ENCODE measurements around the gene SASH1.

Gene SASH1

DNA sequence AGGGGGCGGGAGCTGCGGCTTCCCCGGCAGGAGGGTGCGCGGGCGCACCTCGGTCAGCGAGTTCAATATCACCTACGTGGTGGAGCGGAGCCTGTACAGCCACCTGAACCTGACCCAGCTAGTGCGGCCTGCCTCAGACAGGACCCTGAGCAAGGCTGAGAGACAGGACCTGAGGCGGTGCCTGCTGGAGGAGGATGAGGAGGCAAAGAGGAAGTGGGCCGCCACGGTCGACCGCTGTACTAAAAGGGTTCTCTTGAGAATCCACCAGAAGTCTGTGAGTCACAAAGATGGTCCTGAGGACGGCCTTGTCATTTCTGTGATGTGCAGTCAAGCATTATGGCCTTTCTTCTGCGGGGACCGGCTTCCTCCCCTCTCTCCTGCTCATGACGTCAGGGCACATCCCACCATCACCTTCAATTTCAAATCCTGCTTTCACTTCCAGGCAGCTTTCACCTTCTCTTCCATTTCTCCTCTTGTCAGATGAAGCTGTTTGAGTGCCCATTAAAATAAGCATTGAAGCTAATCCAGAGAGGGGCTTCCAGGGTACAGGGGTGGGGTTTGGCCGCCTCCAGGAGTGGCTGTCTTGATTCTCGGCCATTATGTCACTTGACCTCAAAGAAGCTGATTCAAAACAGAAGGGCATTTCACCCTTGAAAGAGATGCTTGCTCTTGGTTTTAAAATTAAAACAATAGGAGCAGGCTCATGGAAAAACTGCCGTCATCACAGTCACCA is 177.6 kb downstream of the SASH1 start:
- DNase-seq (ENCODE audit: low read depth, low spot score), result no peak

DNA sequence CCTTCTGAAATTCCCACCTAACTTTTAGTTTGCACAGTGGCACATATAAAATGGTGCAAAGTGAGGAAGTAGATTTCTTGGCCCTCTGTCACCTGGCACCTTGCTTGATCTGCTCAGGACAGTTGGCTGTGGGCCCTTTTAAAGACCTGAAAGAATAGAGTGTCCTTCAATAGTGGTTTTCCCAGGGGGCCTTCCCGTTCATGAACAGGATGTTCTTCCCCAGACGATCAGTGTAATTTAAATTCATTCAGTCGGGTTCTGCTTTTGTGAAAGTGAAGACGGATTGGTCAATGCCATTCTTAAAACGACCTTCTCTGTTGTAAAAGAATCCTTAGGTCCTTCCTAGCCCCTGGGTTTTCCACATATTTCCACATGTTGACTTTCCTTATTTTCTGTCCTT is 178.5 kb downstream of the SASH1 start:
- DNase-seq (ENCODE audit: low read depth, low spot score), result no peak

DNA sequence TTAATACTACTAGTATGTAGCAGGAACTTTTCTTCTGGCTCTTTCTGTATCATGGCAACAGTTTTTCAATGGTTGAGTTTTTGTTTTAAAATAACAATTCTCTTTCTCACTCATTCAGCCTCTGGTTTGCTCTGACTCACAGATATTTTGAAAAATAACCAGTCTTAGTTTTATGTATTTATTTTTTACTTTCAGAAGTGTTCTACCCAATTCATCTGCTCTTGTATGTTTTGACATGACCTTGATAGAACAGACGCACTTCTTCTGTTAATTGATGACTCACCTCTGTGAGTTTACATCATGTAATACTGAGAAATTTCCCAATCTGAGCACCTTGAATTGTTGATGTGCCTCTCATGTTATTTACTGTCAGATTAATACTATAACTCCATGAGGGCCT is 178.9 kb downstream of the SASH1 start:
- DNase-seq (ENCODE audit: low read depth, low spot score), result no peak

DNA sequence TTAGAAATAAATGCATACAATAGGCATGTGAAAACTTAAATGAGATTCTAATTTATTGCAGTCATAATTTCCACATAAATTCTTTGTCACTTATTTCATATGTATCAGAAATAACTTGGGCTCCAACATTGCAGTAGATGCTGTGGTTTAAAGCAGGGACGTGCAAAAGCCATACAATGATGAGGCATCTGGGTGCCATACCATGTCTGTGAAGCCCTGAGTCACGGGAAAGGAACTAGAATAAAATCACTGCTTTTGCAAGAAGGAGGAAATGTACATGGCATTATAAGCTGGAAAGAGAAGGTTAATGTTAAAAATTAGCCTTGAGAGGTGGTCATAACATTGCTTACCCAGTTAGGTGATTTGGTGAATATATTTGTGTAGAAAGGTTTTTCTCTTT is 180.4 kb downstream of the SASH1 start:
- DNase-seq (ENCODE audit: low read depth, low spot score), result no peak

DNA sequence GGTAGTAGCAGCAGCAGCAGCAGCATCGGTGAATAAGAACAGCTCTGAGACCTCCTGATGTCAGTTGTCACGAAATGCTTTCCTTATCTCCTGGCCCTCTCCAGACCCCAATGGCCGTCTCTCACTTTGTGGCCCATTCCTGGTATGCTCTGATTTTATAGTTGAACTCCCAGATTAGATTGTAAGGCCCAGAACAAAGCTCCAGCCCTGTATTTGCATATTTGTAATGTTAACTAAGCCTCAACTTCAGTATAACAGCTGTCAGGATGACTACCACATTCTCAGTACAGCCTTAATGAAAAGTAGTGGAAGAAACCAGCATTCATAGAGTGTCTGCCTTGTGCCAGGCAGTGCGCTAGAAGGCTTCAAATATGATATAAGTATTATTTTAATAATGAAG is 180.9 kb downstream of the SASH1 start:
- no peak for DNase-seq (ENCODE audit: low read depth, low spot score)

DNA sequence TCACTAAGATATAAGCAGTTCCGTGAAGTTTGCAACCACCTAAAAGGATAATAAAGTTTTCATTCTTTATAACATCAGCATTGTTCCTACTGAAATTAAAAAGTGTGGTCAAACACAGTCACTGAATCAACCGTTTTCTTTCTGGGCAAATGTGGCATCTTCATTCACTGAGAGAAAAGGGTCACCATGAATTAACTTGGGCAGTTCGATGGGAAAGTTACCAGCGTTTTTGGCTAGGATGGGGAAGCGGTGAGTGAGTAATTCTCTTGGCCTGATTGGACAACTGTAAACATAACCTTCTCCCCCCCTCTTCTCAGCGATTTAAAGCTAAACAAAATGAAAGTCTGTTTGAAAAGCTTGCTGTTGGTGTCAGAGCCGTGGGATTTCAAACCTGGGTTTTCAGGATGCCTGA is 181.8 kb downstream of the SASH1 start:
- DNase-seq (ENCODE audit: low read depth, low spot score), result no peak

DNA sequence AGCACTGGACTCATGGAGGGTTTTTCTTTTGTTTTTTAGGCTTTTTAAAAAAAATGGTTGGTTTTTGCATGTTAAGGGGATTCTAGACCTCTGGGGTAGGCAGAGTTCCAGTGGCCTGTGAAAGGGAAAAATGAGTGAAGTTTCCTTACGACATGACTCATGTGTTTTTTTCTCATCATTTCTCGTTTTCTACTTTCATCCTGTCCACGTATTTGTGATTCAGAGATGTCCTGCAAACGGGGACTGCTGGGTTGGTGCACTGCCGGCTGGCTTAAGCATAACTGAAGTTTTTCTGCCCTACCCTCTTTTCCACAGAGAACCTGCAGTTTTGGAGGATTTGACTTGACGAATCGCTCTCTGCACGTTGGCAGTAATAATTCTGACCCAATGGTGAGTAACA is 182.3 kb downstream of the SASH1 start:
- DNase-seq (ENCODE audit: low read depth, low spot score), result no peak

DNA sequence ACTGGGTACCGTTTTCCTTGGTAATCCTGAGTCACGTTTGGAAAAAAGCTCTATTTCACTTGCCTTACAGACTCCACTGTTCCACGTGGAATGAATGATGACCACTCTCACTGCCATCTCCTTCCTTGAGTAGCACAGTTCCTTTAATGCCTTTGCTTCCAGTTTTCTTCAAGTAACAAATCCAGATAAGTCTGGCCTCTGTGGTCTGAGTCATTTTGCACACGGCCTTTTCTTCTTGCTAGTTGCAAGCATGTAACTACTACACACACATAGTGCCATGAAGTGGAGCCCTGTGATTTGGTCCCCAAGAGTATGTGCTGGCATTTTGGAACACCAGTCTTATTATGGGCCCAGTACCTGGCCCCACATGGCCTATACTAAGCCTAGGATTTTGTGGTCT is 182.8 kb downstream of the SASH1 start:
- no peak for DNase-seq (ENCODE audit: low read depth, low spot score)

DNA sequence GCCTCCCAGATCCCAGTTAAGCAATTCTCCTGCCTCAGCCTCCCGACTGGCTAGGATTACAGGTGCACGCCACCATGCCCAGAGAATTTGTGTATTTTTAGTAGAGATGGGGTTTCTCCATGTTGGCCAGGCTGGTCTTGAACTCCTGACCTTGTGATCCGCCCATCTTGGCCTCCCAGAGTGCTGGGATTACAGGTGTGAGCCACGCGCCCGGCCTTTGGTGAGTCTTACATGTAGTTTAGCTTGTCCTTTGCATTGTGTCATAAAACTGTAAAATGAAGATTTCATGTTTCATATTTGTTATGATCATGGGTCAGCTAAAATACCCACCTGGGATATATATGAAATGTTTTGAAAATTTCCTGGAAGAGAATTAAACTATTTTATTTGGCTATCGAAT is 183.5 kb downstream of the SASH1 start:
- no peak for DNase-seq (ENCODE audit: low read depth, low spot score)

DNA sequence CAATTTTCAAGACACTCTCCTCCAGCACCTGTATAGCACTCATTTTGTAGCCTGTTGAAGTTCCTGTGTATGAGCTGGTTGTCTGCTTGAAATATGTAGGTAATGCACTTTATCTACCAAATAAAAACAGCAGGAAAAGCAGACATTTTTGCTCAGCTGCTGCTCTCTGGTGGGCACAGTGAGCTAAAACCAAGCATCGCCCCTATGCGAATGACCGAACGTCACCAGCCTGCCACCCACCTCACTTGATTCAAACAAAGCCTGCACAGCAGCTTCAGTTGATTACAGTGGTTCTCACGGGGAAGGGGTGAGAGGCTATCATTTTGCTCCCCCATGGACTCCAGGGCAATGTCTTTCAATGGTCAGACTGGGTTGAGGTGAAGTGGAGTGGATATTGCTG is 185.7 kb downstream of the SASH1 start:
- DNase-seq (ENCODE audit: low read depth, low spot score), result no peak

DNA sequence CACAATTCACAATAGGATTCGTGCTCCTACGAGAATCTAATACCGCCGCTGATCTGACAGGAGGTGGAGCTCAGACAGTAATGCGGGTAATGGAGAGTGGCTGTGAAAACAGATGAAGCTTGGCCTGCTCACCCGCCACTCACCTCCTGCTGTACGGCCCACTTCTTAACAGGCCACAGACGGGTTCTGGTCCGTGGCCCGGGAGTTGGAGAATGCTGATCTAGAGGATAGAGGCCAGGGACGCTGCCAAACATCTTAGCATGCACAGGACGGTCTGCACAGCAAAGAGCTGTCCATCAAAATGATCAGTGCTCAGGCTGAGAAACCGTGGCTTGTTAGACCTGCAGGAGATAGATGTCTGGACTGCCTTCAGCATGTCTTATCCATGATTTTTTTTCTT is 186.4 kb downstream of the SASH1 start:
- no peak for DNase-seq (ENCODE audit: low read depth, low spot score)

DNA sequence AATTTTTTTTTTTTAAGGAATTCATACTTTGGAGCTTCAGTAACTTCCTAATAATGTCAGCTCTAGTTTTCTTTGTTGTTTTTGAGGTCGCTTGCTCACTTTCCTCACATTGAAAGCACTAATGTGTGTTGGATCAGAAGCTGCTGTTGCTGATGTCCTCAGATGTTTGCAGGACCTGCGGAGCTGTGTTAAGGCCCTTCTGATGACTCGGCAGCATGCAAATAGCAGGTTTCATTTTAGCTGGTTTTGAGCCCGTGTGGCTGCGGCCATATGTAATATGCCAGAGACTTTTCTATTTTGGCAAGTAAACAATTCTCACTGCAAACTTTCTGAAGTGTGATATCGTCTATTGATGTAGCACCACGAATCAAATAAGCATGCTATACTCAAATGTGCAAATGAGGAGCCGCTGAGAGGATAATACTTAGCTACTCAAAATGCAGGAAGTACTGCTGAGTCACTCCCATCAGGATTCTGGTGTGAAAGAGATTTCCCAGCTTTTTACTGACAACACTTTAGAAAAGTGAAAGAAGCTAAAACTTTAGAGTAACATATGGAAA is 187.8 kb downstream of the SASH1 start:
- DNase-seq (ENCODE audit: low read depth, low spot score), result peak; percentile 65

DNA sequence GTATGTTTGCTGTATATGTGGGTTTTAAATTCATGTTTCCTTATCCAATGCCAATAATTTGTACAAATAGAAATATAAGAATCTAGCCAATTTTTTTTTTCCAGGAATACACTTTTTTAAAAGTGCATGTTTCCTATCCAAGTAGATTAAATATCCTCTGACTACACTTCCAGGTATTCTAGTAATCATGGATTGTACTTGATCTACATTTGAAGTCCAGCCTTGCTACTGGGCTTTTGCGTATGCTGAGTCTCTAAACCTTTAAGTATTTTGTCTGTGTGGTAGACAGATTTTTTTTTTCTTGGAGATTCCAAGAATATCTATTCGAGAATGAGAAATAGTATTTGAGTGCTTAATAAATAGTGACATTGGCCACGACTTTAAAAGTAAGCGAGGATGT is 188.3 kb downstream of the SASH1 start:
- no peak for DNase-seq (ENCODE audit: low read depth, low spot score)

DNA sequence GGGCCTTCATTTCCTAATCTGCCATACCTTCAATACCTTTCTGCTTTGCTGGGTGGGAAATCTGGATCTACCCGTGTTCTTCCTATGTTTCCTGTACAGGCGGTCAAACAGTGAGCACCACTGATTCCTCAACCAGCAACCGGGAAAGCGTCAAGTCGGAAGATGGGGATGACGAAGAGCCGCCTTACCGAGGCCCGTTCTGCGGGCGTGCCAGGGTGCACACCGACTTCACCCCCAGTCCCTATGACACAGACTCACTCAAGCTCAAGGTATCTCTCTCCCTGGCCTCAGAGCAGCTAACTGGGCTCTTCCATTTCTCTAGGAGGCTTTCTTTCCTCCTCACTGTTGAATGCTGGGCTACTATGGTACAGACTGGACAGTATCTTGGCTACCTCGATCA is 190.1 kb downstream of the SASH1 start:
- DNase-seq (ENCODE audit: low read depth, low spot score), result no peak

DNA sequence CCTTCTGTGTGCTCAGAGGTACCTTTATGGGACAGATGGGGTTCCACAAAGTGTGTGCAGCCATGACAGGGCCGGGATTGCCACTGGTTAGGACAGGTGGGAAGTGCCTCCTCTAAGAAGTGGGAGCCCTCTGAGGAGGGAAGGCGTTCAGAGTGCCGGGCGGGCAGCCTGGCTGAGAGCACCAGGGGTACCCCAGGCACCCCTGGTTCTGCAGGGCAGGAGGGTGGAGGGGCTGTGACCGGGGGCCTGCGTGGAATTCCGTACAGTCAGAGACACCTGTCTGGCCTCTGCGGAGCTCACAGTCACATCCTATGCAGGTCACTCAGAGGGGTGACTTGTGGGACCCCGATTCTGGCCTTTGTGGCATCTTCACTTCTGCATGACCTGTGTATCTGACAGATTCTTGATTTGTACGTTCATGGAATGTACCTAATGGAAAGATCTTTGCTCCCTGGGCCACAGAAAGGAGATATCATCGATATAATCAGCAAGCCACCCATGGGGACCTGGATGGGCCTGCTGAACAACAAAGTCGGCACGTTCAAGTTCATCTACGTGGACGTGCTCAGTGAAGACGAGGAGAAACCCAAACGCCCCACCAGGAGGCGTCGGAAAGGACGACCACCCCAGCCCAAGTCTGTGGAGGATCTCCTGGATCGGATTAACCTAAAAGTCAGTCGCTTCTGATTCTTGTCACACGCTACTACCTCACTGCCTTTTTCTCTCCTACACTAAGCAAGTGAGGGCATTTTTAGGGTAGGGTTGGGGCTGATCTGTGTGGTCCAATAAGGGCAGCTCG is 190.9 kb downstream of the SASH1 start:
- DNase-seq (ENCODE audit: low read depth, low spot score), result no peak

DNA sequence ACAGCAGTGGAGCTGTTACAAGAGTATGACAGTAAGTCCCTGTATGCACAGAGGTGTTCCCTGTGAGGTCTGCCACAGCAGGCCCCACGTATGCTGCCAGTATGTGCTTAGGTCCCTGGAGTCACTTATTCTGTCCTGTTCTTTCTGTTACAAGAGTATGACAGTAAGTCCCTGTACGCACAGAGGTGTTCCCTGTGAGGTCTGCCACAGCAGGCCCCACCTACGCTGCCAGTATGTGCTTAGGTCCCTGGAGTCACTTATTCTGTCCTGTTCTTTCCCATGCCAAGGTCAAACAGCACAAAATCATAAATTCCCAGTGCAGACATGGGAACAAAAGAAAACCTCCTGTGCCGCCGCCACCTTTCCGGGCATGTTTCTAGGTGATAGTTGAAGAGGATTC is 192.2 kb downstream of the SASH1 start:
- DNase-seq (ENCODE audit: low read depth, low spot score), result no peak

DNA sequence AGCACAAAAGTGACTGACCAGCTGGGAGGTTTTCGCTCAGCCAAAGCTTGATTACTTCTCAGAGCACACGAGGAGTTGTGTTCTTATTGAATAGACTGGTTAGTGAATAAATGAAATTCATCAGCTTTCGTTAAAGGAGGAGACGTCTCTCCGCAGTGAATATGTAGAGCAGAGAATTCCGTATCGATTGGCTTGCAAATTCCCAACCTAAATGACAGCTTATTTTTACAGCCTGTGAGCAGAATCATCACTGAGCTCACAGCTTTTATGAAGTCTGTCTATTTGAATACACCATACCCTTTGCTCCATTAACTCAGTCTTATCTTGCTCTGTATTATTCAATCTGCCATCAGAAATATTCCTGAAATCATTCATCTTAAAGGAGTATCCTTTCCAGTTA is 192.7 kb downstream of the SASH1 start:
- DNase-seq (ENCODE audit: low read depth, low spot score), result no peak

DNA sequence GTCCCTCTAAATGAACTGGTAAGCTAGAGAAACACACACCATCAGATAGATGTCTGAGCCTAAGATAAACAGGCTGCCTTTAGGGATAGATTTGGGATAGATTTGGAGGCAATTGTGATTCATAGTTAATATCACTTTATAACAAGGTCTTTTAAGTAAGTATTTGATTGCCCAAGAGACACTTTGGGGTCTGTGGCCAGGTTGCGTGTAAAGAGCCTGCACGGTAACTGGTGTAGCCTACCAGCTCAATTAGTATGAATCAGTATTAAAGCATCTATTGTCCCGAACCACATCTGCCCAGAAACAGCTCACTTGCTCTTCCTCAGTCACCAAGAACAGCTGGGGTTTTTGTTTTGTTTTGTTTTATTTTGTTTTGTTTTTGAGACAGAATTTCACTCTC is 193.3 kb downstream of the SASH1 start:
- DNase-seq (ENCODE audit: low read depth, low spot score), result no peak

DNA sequence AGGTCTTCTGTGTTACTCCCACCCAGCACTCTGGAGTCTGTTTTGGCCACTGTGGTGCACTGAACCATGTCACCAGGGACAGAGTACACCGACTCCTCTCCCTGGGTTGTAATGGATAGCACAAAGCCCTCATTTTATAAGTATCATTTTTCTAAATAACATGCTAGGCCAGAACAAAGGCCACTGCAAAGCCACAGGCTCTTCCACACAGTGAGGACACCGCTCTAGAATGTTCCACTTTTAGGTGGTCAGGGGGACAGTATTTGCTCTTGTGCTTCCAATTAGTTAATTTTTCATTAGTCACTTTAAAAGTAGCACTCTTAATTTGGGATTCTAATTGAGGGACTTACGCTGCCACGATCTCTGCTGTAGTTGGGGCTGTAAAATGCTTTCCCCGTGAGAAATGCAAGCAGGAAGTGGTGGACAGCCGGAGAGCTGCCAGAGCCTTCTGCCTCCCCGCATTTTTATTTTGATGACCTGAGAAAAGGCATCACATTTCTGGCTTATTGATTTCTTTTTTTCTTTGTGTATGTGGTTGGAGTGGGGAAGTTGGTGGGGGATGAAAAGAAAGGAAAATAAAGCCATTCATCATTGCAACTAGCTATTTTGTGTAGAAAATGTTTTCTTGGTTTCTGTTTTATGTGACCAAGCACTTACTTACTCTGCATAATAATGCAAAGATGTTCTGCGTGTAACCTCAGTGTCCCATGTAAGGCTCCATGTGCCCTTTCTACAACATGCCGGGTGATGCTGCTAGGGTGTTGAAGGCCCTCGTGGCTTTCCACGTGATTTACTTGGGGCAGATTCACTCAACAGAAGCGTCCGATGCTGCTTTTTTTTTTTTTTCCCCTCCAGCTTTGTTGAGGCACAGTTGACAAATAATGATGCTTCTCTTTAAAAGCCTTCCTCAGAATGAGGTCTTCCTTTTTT is 195.9 kb downstream of the SASH1 start:
- no peak for DNase-seq (ENCODE audit: low read depth, low spot score)

DNA sequence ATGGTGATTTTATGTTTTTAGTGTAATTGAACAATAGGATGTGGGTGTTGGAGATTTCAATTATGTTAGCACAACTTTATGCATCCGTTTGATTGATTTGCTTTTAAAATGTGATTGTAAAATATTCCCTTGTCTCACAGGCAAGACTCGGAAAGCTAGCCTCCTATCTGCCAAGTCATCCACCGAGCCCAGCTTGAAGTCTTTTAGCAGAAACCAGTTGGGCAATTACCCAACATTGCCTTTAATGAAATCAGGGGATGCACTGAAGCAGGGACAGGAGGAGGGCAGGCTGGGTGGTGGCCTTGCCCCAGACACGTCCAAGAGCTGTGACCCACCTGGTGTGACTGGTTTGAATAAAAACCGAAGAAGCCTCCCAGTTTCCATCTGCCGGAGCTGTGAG is 200.9 kb downstream of the SASH1 start:
- no peak for DNase-seq (ENCODE audit: low read depth, low spot score)

DNA sequence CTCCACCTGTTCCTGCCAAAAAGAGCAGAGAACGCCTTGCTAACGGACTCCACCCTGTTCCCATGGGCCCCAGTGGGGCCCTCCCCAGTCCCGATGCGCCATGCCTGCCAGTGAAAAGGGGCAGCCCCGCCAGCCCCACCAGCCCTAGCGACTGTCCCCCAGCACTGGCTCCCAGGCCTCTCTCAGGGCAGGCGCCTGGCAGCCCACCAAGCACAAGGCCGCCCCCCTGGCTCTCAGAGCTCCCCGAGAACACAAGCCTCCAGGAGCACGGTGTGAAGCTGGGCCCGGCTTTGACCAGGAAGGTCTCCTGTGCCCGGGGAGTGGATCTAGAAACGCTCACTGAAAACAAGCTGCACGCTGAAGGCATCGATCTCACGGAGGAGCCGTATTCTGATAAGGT is 201.8 kb downstream of the SASH1 start:
- DNase-seq (ENCODE audit: low read depth, low spot score), result no peak

DNA sequence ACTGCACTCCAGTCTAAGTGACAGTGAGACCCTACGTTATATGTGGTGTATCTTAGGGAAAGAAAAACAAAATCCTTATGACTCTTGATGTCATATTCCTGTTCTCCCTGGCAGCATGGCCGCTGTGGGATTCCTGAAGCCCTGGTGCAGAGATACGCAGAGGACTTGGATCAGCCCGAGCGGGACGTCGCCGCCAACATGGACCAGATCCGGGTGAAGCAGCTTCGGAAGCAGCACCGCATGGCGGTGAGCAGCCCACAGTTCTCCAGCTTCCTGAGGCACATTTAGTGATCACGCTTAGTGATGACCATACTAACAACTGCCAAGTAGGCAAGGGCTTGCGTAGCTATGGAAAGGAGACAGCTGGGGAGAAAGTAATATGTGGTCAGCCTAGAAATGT is 203.3 kb downstream of the SASH1 start:
- no peak for DNase-seq (ENCODE audit: low read depth, low spot score)

Data from smooth muscle cell of the brain vasculature (primary cell).